ENCODE results near the gene ENGASE. TPM values are rescaled to one million over a fixed set of nuclear protein-coding genes. Genes with fewer than 3 reads are reported as not detected.

The ENGASE gene
- polyA plus RNA-seq, 3 donors from 2014 or later: 1.9 to 6.6 (median 1.9) TPM

- no peaks in the 10 kb centered on the region for H3K9me3 Mint-ChIP-seq
- no peak overlapping the region for H3K27ac Mint-ChIP-seq
- H3K27me3 Mint-ChIP-seq (ENCODE audit: low read depth in 3 of 3): peaks cover 0 to 15% (median 10%) of the 10 kb centered on the region in 3 donors
- H3K4me3 Mint-ChIP-seq: no peak overlapping the region
- H3K36me3 Mint-ChIP-seq: no peaks in the 10 kb centered on the region
- no peak for DNase-seq
- no peaks in the 10 kb centered on the region for H3K4me1 Mint-ChIP-seq
These were observed 41.5 kb upstream of the ENGASE start for GRCh38 chr17:79033046-79033616.

DNA sequence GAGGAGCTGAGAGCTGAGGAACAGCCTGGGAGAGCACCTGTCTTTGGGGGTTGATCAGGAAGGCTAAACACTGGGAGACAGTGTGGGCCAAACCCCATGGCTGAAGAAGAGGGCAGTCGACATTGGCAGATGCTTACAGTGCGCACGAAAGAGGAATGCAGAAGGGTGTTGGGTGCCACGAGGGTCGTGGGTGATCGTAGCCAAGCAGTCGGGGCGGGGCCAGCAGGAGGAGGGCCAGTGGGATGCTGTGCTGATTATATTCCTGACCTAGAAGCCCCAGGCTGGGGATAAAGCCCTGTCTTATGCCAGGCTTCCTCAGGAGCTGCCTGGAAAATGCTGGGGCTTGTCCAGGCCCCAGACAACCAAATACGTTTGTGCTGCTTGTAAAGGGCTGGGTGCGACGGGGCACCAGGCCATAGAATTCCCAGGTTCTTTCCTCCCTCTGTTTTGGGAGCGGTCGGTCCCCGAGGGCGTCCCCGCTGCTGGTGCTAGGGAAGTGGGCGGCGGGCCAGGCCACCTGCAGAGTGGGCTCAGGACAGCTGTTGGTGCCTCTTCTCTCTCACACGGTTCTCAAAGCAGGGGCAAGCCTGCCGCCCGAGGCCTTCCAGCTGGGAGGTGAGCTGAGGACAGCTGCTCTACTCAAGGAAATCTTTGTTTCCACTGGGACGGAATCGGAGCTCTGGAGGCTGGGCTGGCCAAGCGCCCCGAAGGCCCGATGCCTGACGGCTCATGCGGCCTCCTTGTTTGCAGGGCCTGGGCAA is 40.7 kb upstream of the ENGASE start:
- no peak overlapping the region for H3K27ac Mint-ChIP-seq
- DNase-seq: no peak
- no peaks in the 10 kb centered on the region for H3K36me3 Mint-ChIP-seq
- no peak overlapping the region for H3K4me3 Mint-ChIP-seq
- no peaks in the 10 kb centered on the region for H3K9me3 Mint-ChIP-seq
- no peaks in the 10 kb centered on the region for H3K4me1 Mint-ChIP-seq
- peaks cover 0 to 18% (median 6%) of the 10 kb centered on the region in 3 donors for H3K27me3 Mint-ChIP-seq (ENCODE audit: low read depth in 3 of 3)

DNA sequence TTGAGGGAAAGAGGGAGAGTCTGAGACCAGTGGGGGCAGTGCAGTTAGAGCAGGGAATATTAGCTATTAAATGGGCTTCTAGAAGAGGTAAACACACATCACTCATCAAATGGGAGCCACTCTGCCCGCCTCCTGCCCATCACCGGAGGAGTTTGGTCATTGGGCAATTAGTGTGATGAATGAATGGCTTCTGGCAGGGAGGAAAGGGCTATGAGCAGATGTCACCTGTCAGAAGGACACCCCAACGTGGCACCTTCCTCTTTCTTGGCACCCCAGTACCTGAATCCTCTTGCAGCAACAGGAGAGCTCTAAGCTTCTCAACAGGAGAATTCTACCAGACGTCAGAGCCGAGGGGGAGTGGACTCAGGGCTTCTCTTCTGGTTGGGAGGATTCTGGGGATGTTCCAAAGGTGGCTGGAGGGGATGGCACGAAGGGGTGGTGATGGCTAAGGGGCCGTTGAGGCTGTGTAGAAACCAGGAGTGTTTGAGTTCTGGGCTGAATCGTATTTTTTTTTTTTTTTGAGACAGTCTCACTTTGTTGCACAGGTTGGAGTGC is 39.6 kb upstream of the ENGASE start:
- no peaks in the 10 kb centered on the region for H3K4me1 Mint-ChIP-seq
- H3K9me3 Mint-ChIP-seq: no peaks in the 10 kb centered on the region
- H3K4me3 Mint-ChIP-seq: no peak overlapping the region
- H3K27me3 Mint-ChIP-seq (ENCODE audit: low read depth in 3 of 3): peaks cover 3 to 18% (median 4%) of the 10 kb centered on the region in 3 donors
- no peak overlapping the region for H3K27ac Mint-ChIP-seq
- no peaks in the 10 kb centered on the region for H3K36me3 Mint-ChIP-seq
- DNase-seq: no peak

- no peaks in the 10 kb centered on the region for H3K36me3 Mint-ChIP-seq
- no peaks in the 10 kb centered on the region for H3K4me1 Mint-ChIP-seq
- H3K9me3 Mint-ChIP-seq: no peaks in the 10 kb centered on the region
- H3K27ac Mint-ChIP-seq: no peak overlapping the region
- DNase-seq: no peak
- peaks cover 3 to 17% (median 3%) of the 10 kb centered on the region in 3 donors for H3K27me3 Mint-ChIP-seq (ENCODE audit: low read depth in 3 of 3)
- H3K4me3 Mint-ChIP-seq: no peak overlapping the region
These were observed 38.9 kb upstream of the ENGASE start for GRCh38 chr17:79035686-79036085.

DNA sequence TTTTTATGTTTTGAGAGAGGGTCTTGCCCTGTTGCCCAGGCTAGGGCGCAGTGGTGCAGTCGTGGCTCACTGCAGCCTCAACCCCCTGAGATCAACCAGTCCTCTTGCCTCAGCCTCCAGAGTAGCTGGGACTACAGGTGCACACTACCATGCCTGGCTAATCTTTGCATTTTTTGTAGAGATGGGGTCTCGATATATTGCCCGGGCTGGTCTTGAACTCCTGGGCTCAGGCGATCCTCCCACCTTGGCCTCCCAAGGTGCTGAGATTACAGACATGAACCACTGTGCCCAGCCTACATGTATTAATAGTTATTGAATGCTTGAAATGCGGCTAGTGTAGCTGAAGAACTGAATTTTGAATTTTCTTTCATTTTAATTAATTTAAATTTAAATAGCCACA is 38.4 kb upstream of the ENGASE start:
- Mint-ChIP-seq H3K9me3 (no peaks in the 10 kb centered on the region), H3K4me1 (no peaks in the 10 kb centered on the region), H3K27me3 (ENCODE audit: low read depth in 3 of 3) (peaks cover 2 to 13% (median 3%) of the 10 kb centered on the region in 3 donors), H3K36me3 (no peaks in the 10 kb centered on the region), H3K27ac (no peak overlapping the region), H3K4me3 (no peak overlapping the region)
- DNase-seq: no peak

- Mint-ChIP-seq H3K4me3 (no peak overlapping the region), H3K27me3 (ENCODE audit: low read depth in 3 of 3) (peaks cover 0 to 13% (median 3%) of the 10 kb centered on the region in 3 donors), H3K27ac (no peak overlapping the region), H3K4me1 (no peaks in the 10 kb centered on the region), H3K9me3 (no peaks in the 10 kb centered on the region), H3K36me3 (no peaks in the 10 kb centered on the region)
- no peak for DNase-seq
These were observed 38.0 kb upstream of the ENGASE start for GRCh38 chr17:79036596-79036995.

- DNase-seq: no peak
- H3K4me1 Mint-ChIP-seq: no peaks in the 10 kb centered on the region
- H3K4me3 Mint-ChIP-seq: no peak overlapping the region
These were observed 36.0 kb upstream of the ENGASE start for GRCh38 chr17:79038545-79039135.

DNA sequence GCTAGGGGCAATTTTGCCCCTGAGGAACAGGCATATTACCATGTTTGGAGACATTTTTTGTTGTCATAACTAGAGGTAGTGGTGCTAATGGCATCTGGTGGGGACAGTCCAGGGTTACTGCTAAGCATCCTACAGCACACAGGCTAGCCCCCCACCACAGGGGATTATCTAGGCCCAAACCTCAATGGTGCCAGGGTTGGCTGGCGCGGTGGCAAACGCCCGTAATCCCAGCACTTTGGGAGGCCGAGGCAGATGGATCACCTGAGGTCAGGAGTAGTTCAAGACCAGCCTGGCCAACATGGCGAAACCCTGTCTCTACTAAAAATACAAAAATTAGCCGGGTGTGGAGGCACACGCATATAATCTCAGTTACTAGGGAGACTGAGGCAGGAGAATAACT is 35.5 kb upstream of the ENGASE start:
- no peak overlapping the region for H3K27ac Mint-ChIP-seq
- no peaks in the 10 kb centered on the region for H3K4me1 Mint-ChIP-seq
- H3K27me3 Mint-ChIP-seq (ENCODE audit: low read depth in 3 of 3): peaks cover 3 to 8% (median 4%) of the 10 kb centered on the region in 3 donors
- no peaks in the 10 kb centered on the region for H3K9me3 Mint-ChIP-seq
- H3K4me3 Mint-ChIP-seq: no peak overlapping the region
- H3K36me3 Mint-ChIP-seq: no peaks in the 10 kb centered on the region
- no peak for DNase-seq

More at GRCh38 chr17:79038545-79039135, 36.0 kb upstream of the ENGASE start:
- Mint-ChIP-seq H3K9me3 (no peaks in the 10 kb centered on the region), H3K36me3 (no peaks in the 10 kb centered on the region), H3K27ac (no peak overlapping the region), H3K27me3 (ENCODE audit: low read depth in 3 of 3) (peaks cover 3 to 8% (median 4%) of the 10 kb centered on the region in 3 donors)

- no peaks in the 10 kb centered on the region for H3K9me3 Mint-ChIP-seq
- peaks cover 3 to 4% (median 4%) of the 10 kb centered on the region in 3 donors for H3K27me3 Mint-ChIP-seq (ENCODE audit: low read depth in 3 of 3)
- no peaks in the 10 kb centered on the region for H3K36me3 Mint-ChIP-seq
- no peak overlapping the region for H3K27ac Mint-ChIP-seq
- DNase-seq: no peak
- H3K4me3 Mint-ChIP-seq: no peak overlapping the region
- no peaks in the 10 kb centered on the region for H3K4me1 Mint-ChIP-seq
These were observed 34.7 kb upstream of the ENGASE start for GRCh38 chr17:79039886-79040285.

GRCh38 chr17:79041041-79041570 is 33.5 kb upstream of the ENGASE start:
- Mint-ChIP-seq H3K27me3 (ENCODE audit: low read depth in 3 of 3) (peaks cover 6 to 12% (median 9%) of the 10 kb centered on the region in 3 donors), H3K4me3 (no peak overlapping the region), H3K9me3 (no peaks in the 10 kb centered on the region), H3K36me3 (no peaks in the 10 kb centered on the region), H3K4me1 (peaks cover 0 to 3% of the 10 kb centered on the region in 2 donors), H3K27ac (no peak overlapping the region)
- no peak for DNase-seq

- Mint-ChIP-seq H3K9me3 (no peaks in the 10 kb centered on the region), H3K27ac (no peak overlapping the region), H3K4me3 (no peak overlapping the region), H3K27me3 (ENCODE audit: low read depth in 3 of 3) (peaks cover 6 to 12% (median 9%) of the 10 kb centered on the region in 3 donors), H3K36me3 (no peaks in the 10 kb centered on the region), H3K4me1 (peaks cover 0 to 3% of the 10 kb centered on the region in 2 donors)
- no peak for DNase-seq
These were observed 32.8 kb upstream of the ENGASE start for GRCh38 chr17:79041723-79042420.

DNA sequence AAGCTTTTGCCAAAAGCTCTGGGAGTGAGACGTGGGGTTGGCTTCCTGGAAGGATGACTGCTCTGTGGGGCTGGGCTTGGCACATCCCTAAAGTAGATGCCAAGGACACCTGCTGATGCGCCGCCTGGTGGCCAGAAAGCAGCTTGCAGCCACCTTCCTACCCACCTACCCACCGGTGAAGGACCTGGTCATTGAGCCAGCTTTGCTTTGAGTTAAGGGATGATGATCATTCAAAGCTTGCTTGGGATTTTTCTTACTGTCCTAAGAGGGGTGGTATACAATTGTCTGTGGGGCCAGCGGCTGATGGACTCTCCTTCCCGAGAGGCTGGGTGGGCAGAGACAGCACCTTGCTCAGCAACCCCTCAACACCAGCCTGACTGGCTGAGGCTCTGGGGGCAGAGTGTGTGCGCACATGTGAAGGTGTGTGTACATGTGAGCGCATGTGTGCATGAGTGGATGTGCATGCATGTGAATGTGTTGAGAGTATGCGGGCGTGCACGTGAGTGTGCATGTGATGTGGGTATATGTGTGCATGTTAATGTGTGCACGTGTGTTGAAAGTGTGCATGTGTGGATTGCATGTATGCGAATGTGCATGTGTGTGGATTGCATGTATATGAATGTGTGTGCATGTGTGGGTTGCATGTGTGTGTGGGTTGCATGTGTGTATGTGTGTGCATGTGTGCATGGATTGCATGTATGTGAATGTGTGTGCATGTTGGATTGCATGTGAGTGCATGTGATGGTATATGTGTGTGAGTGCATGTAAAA is 32.0 kb upstream of the ENGASE start:
- H3K4me3 Mint-ChIP-seq: no peak overlapping the region
- H3K27me3 Mint-ChIP-seq (ENCODE audit: low read depth in 3 of 3): peaks cover 6 to 12% (median 9%) of the 10 kb centered on the region in 3 donors
- no peaks in the 10 kb centered on the region for H3K36me3 Mint-ChIP-seq
- peaks cover 0 to 3% of the 10 kb centered on the region in 2 donors for H3K4me1 Mint-ChIP-seq
- no peak overlapping the region for H3K27ac Mint-ChIP-seq
- DNase-seq: peak; percentile 26 to 44 (median 38)
- no peaks in the 10 kb centered on the region for H3K9me3 Mint-ChIP-seq
